Muscle layer of duodenum (tissue), 2 donors: Measurements from ENCODE around the gene HOXD9.

Experiments
- H3K27ac ChIP-seq: one replicate; pipeline ENCODE4 v1.7.0; 2013; ENCODE audit warnings: mild to moderate bottlenecking, low read length
- H3K27me3 ChIP-seq: one replicate; pipeline ENCODE4 v1.7.0; 2013; ENCODE audit warnings: low read depth, mild to moderate bottlenecking, control low read depth, low read length
- H3K36me3 ChIP-seq, 2 donors: one replicate each; pipeline ENCODE4 v1.7.0; 2013; ENCODE audit warnings: low read length in 2 of 2, control low read depth in 1 of 2, mild to moderate bottlenecking in 1 of 2; ENCODE audit not compliant: insufficient read depth in 2 of 2, control insufficient read depth in 1 of 2
- H3K4me1 ChIP-seq, 2 donors: one replicate each; pipeline ENCODE4 v1.7.0; 2013; ENCODE audit warnings: low read length in 2 of 2, mild to moderate bottlenecking in 2 of 2, control low read depth in 1 of 2, moderate library complexity in 1 of 2; ENCODE audit not compliant: insufficient read depth in 2 of 2, control insufficient read depth in 1 of 2
- H3K4me3 ChIP-seq, 2 donors: one replicate each; pipeline ENCODE4 v1.7.0; 2013; ENCODE audit warnings: low read length in 2 of 2, low read depth in 1 of 2, mild to moderate bottlenecking in 1 of 2
- H3K9me3 ChIP-seq, 2 donors: one replicate each; pipeline ENCODE4 v1.7.0; 2013; ENCODE audit warnings: low read length in 2 of 2, control low read depth in 1 of 2, mild to moderate bottlenecking in 1 of 2; ENCODE audit not compliant: control insufficient read depth in 1 of 2
- donor health status: healthy.

HOXD9 gene

GRCh38 chr2:176115883-176116813 is 6.4 kb upstream of the HOXD9 start, which contains the start of gene HOXD10:
Gene HOXD10, plus strand, starts transcription at chr2:176116778. Its CDS starts 56 bp downstream, at chr2:176116834.
- H3K9me3 ChIP-seq = peaks cover 0 to 2% of the 10 kb centered on the region in 2 donors
- no peak within 1 kb of the TSS for H3K27ac ChIP-seq
- H3K4me1 ChIP-seq = peaks cover 0 to 20% of the 10 kb centered on the region in 2 donors
- H3K4me3 ChIP-seq = no peak within 1 kb of the TSS
- no peaks in the 10 kb centered on the region for H3K36me3 ChIP-seq
- peaks cover 93% of the 10 kb centered on the region for H3K27me3 ChIP-seq

GRCh38 chr2:176117162-176117822 is 5.2 kb upstream of the HOXD9 start:
- H3K36me3 ChIP-seq = no peaks in the 10 kb centered on the region
- H3K4me3 ChIP-seq = no peak overlapping the region
- H3K9me3 ChIP-seq = peaks cover 0 to 2% of the 10 kb centered on the region in 2 donors
- H3K27ac ChIP-seq = no peak overlapping the region
- peaks cover 93% of the 10 kb centered on the region for H3K27me3 ChIP-seq
- H3K4me1 ChIP-seq = peaks cover 0 to 23% of the 10 kb centered on the region in 2 donors

- Histone ChIP-seq H3K4me3 (no peak overlapping the region), H3K27ac (no peak overlapping the region), H3K4me1 (peaks cover 0 to 29% of the 10 kb centered on the region in 2 donors), H3K27me3 (peaks cover 89% of the 10 kb centered on the region), H3K36me3 (no peaks in the 10 kb centered on the region), H3K9me3 (peaks cover 0 to 2% of the 10 kb centered on the region in 2 donors)
Measured at GRCh38 chr2:176117823-176118371, 4.6 kb upstream of the HOXD9 start.

- no peak overlapping the region for H3K4me3 ChIP-seq
- no peaks in the 10 kb centered on the region for H3K36me3 ChIP-seq
- H3K27ac ChIP-seq = no peak overlapping the region
- H3K27me3 ChIP-seq = peaks cover 88% of the 10 kb centered on the region
- peaks cover 0 to 34% of the 10 kb centered on the region in 2 donors for H3K4me1 ChIP-seq
- H3K9me3 ChIP-seq = peaks cover 0 to 2% of the 10 kb centered on the region in 2 donors
Measured at GRCh38 chr2:176118601-176119339, 3.7 kb upstream of the HOXD9 start.

GRCh38 chr2:176120364-176121189 is 1.9 kb upstream of the HOXD9 start:
- H3K27me3 ChIP-seq = peaks cover 91% of the 10 kb centered on the region
- peaks cover 0 to 34% of the 10 kb centered on the region in 2 donors for H3K4me1 ChIP-seq
- no peak overlapping the region for H3K4me3 ChIP-seq
- no peak overlapping the region for H3K27ac ChIP-seq
- H3K36me3 ChIP-seq = no peaks in the 10 kb centered on the region
- H3K9me3 ChIP-seq = peaks cover 0 to 2% of the 10 kb centered on the region in 2 donors

GRCh38 chr2:176121190-176122051 is 1.1 kb upstream of the HOXD9 start:
- peaks cover 0 to 27% of the 10 kb centered on the region in 2 donors for H3K4me1 ChIP-seq
- peaks cover 90% of the 10 kb centered on the region for H3K27me3 ChIP-seq
- no peak overlapping the region for H3K27ac ChIP-seq
- H3K36me3 ChIP-seq = no peaks in the 10 kb centered on the region
- peaks cover 0 to 2% of the 10 kb centered on the region in 2 donors for H3K9me3 ChIP-seq
- H3K4me3 ChIP-seq = peak overlapping the region in 1 of 2 donors; percentile 66

- peaks cover 87% of the 10 kb centered on the region for H3K27me3 ChIP-seq
- H3K36me3 ChIP-seq = no peaks in the 10 kb centered on the region
- H3K9me3 ChIP-seq = peaks cover 0 to 2% of the 10 kb centered on the region in 2 donors
- peak overlapping the region; percentile 26 to 66 for H3K4me3 ChIP-seq
- H3K4me1 ChIP-seq = peaks cover 0 to 25% of the 10 kb centered on the region in 2 donors
- H3K27ac ChIP-seq = no peak overlapping the region
Measured at GRCh38 chr2:176122052-176122682, 352 bp upstream of the HOXD9 start.

GRCh38 chr2:176123411-176124109 is 1.0 kb downstream of the HOXD9 start:
- Histone ChIP-seq H3K9me3 (peaks cover 0 to 2% of the 10 kb centered on the region in 2 donors), H3K36me3 (no peaks in the 10 kb centered on the region), H3K27ac (no peak overlapping the region), H3K4me1 (peaks cover 0 to 25% of the 10 kb centered on the region in 2 donors), H3K27me3 (peaks cover 88% of the 10 kb centered on the region), H3K4me3 (peak overlapping the region; percentile 16 to 66)
